ENCODE data around the gene CSNK1E. TPM values are rescaled to one million over a fixed set of nuclear protein-coding genes. Genes with fewer than 3 reads are reported as not detected.

Gene CSNK1E
- total RNA-seq, 1 experiment from 2014 or later: 129 TPM

- Histone ChIP-seq H3K4me1 (peaks cover 5% of the 10 kb centered on the region), H3K36me3 (ENCODE audit: control insufficient read depth, insufficient read depth, low read length) (0 out of 2 replicates have a peak, but pooled peaks cover 1% of the 10 kb centered on the region), H3K27me3 (replicated peaks; ENCODE audit: control insufficient read depth, insufficient read depth, low read length) (no peaks in the 10 kb centered on the region), H3K9me3 (no peaks in the 10 kb centered on the region), H3K4me3 (ENCODE audit: low read depth, low read length) (no peak overlapping the region)
- POLR2A ChIA-PET: no interaction called here
- Mint-ChIP-seq H3K36me3 (ENCODE audit: insufficient read depth, unreplicated experiment) (peaks cover 16% of the 10 kb centered on the region), H3K4me1 (ENCODE audit: low read depth, unreplicated experiment) (peaks cover 9% of the 10 kb centered on the region), H3K4me3 (ENCODE audit: unreplicated experiment) (no peak overlapping the region), H3K27ac (ENCODE audit: unreplicated experiment) (no peak overlapping the region), H3K9me3 (ENCODE audit: unreplicated experiment) (no peaks in the 10 kb centered on the region), H3K27me3 (ENCODE audit: insufficient read depth, unreplicated experiment) (no peaks in the 10 kb centered on the region)
- no peak for DNase-seq
- CTCF ChIA-PET: no interaction called here
- intact Hi-C loops (cut with micrococcal nuclease; ENCODE audit: unreplicated experiment): no loop called here
- TF ChIP-seq, protein P1, sequence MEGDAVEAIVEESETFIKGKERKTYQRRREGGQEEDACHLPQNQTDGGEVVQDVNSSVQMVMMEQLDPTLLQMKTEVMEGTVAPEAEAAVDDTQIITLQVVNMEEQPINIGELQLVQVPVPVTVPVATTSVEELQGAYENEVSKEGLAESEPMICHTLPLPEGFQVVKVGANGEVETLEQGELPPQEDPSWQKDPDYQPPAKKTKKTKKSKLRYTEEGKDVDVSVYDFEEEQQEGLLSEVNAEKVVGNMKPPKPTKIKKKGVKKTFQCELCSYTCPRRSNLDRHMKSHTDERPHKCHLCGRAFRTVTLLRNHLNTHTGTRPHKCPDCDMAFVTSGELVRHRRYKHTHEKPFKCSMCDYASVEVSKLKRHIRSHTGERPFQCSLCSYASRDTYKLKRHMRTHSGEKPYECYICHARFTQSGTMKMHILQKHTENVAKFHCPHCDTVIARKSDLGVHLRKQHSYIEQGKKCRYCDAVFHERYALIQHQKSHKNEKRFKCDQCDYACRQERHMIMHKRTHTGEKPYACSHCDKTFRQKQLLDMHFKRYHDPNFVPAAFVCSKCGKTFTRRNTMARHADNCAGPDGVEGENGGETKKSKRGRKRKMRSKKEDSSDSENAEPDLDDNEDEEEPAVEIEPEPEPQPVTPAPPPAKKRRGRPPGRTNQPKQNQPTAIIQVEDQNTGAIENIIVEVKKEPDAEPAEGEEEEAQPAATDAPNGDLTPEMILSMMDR (IDR thresholded peaks at IDR 0.05; ENCODE audit: insufficient read depth in 1 of 2, low read depth in 1 of 2, low read length in 1 of 2, severe bottlenecking in 1 of 2, unreplicated experiment in 1 of 2): no peak
- no TSS peak for BruUV-seq (replicated peaks)
These were observed 47.8 kb downstream of the CSNK1E start for GRCh38 chr22:38269466-38269865.

DNA sequence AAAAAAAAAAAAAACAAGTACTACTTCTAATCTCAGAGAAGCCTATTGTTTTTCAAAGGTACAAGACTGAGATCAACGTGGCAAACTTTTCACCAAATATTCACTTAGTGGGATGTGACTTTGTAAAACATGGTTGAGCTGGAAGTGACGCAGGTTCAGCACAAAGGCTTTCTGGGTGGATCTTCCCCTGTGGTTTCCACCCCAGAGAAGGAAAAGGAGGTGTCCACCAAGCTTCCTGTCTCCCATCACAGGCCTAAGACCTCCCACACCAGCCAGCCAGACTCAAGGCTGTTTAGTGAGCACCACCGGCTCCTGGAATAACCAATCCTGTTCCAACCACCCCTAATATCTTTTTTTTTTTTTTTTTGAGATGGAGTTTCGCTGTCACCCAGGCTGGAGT is 50.1 kb downstream of the CSNK1E start:
- POLR2A ChIA-PET: no interaction called here
- no peak overlapping the region for H3K4me3 Mint-ChIP-seq (ENCODE audit: unreplicated experiment)

DNA sequence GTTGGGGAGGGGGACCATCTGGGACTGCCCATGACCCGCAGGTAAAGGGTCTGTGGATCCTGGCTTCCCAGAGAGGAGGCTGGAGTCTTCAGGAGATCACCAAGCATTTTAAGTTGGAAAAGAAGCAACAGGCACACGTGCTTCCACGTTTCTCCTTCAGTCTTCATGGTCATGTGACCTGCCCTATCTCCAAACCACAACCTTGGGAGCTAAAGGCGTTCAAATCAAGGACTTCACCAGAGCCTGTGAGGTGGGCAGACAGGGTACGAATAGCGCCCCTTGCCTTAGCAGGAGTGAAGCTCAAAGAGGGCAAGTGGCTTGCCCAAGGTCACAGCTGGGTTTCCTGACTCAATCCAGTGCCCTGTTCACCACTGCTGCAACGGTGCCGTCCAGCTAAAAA is 51.1 kb downstream of the CSNK1E start:
- Histone ChIP-seq H3K36me3 (ENCODE audit: control insufficient read depth, insufficient read depth, low read length) (0 out of 2 replicates have a peak, but pooled peaks cover under 1% of the 10 kb centered on the region), H3K27me3 (replicated peaks; ENCODE audit: control insufficient read depth, insufficient read depth, low read length) (no peaks in the 10 kb centered on the region), H3K4me3 (ENCODE audit: low read depth, low read length) (no peak overlapping the region), H3K4me1 (no peaks in the 10 kb centered on the region; the same call in 1 of the 2 replicates), H3K9me3 (no peaks in the 10 kb centered on the region)
- BruUV-seq (replicated peaks): no TSS peak
- peaks cover 7% of the 10 kb centered on the region for H3K4me1 Mint-ChIP-seq (ENCODE audit: low read depth, unreplicated experiment)
- no peaks in the 10 kb centered on the region for H3K27me3 Mint-ChIP-seq (ENCODE audit: insufficient read depth, unreplicated experiment)
- peaks cover 8% of the 10 kb centered on the region for H3K36me3 Mint-ChIP-seq (ENCODE audit: insufficient read depth, unreplicated experiment)
- H3K9me3 Mint-ChIP-seq (ENCODE audit: unreplicated experiment): no peaks in the 10 kb centered on the region
- no peak overlapping the region for H3K4me3 Mint-ChIP-seq (ENCODE audit: unreplicated experiment)
- CTCF ChIA-PET: interaction anchor here (0.6 kb wide), 1 partner anchor 49 kb away, joined by 4 read pairs; no protein-coding TSS in a partner anchor
- intact Hi-C loops (cut with micrococcal nuclease; ENCODE audit: unreplicated experiment): no loop called here
- POLR2A ChIA-PET: no interaction called here
- TF ChIP-seq, protein P1 (IDR thresholded peaks at IDR 0.05; ENCODE audit: insufficient read depth in 1 of 2, low read depth in 1 of 2, low read length in 1 of 2, severe bottlenecking in 1 of 2, unreplicated experiment in 1 of 2): no peak
- no peak for DNase-seq
- H3K27ac Mint-ChIP-seq (ENCODE audit: unreplicated experiment): no peak overlapping the region

More for the DNA sequence above, 50.1 kb downstream of the CSNK1E start:
- H3K4me1 Mint-ChIP-seq (ENCODE audit: low read depth, unreplicated experiment): peaks cover 4% of the 10 kb centered on the region
- no peak for DNase-seq
- TF ChIP-seq, protein P1 (IDR thresholded peaks at IDR 0.05; ENCODE audit: insufficient read depth in 1 of 2, low read depth in 1 of 2, low read length in 1 of 2, severe bottlenecking in 1 of 2, unreplicated experiment in 1 of 2): no peak
- H3K36me3 ChIP-seq (ENCODE audit: control insufficient read depth, insufficient read depth, low read length): 0 out of 2 replicates have a peak, but pooled peaks cover 1% of the 10 kb centered on the region
- no peaks in the 10 kb centered on the region for H3K27me3 ChIP-seq (replicated peaks; ENCODE audit: control insufficient read depth, insufficient read depth, low read length)
- H3K9me3 Mint-ChIP-seq (ENCODE audit: unreplicated experiment): no peaks in the 10 kb centered on the region
- no peak overlapping the region for H3K4me3 ChIP-seq (ENCODE audit: low read depth, low read length)
- no peaks in the 10 kb centered on the region for H3K27me3 Mint-ChIP-seq (ENCODE audit: insufficient read depth, unreplicated experiment)
- no TSS peak for BruUV-seq (replicated peaks)
- CTCF ChIA-PET: no interaction called here
- no peaks in the 10 kb centered on the region; the same call in 1 of the 2 replicates for H3K4me1 ChIP-seq
- intact Hi-C loops (cut with micrococcal nuclease; ENCODE audit: unreplicated experiment): no loop called here
- H3K36me3 Mint-ChIP-seq (ENCODE audit: insufficient read depth, unreplicated experiment): peaks cover 8% of the 10 kb centered on the region
- no peaks in the 10 kb centered on the region for H3K9me3 ChIP-seq
- no peak overlapping the region for H3K27ac Mint-ChIP-seq (ENCODE audit: unreplicated experiment)

All from Caco-2 (cell line).